Astrocyte (in vitro differentiated cells and primary cell): ENCODE data around the gene RAD9B.

Experiments used
- EZH2 ChIP-seq: IDR thresholded peaks from 2 replicates; pipeline ENCODE4 v1.6.1; 2012; ENCODE audit warnings: mild to moderate bottlenecking, low read length, inconsistent platforms; ENCODE audit not compliant: insufficient read depth
- TF ChIP-seq, protein P1 (sequence below): IDR thresholded peaks from 2 replicates; pipeline ENCODE4 v1.5.1; 2011; ENCODE audit warnings: low read depth, mild to moderate bottlenecking, inconsistent platforms, low read length, moderate library complexity; ENCODE audit not compliant: insufficient read depth

DNA sequence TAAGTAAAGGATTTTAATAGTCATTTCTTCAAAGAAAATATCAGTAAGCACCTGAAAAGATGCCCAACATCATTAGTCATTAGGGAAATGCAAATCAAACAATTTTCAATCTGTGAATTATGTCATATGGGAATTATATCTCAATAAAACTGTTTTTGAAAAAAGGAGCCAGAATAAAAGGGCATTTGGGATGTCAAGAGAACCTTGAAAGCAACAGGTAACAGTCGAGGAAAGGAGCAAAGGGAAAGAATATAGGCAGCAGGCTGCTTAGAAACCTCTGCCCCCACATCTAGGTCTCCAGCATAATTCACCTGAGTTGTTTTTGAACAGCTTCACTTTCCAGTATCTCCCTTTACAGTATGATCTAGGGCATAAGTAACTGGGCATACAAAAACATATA lies 12.2 kb downstream of the RAD9B start:
- TF ChIP-seq, protein P1, sequence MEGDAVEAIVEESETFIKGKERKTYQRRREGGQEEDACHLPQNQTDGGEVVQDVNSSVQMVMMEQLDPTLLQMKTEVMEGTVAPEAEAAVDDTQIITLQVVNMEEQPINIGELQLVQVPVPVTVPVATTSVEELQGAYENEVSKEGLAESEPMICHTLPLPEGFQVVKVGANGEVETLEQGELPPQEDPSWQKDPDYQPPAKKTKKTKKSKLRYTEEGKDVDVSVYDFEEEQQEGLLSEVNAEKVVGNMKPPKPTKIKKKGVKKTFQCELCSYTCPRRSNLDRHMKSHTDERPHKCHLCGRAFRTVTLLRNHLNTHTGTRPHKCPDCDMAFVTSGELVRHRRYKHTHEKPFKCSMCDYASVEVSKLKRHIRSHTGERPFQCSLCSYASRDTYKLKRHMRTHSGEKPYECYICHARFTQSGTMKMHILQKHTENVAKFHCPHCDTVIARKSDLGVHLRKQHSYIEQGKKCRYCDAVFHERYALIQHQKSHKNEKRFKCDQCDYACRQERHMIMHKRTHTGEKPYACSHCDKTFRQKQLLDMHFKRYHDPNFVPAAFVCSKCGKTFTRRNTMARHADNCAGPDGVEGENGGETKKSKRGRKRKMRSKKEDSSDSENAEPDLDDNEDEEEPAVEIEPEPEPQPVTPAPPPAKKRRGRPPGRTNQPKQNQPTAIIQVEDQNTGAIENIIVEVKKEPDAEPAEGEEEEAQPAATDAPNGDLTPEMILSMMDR, result no peak
- no peak for TF ChIP-seq EZH2
